ENCODE results near the gene PLXNB2.

Gene PLXNB2

GRCh38 chr22:50264946-50265669 lies 42.3 kb downstream of the PLXNB2 start:
- DNase-seq (ENCODE audit: low read depth in 2 of 2): no peak

- no peak for DNase-seq (ENCODE audit: low read depth in 2 of 2)
These were observed 43.2 kb downstream of the PLXNB2 start for GRCh38 chr22:50264104-50264745.

DNA sequence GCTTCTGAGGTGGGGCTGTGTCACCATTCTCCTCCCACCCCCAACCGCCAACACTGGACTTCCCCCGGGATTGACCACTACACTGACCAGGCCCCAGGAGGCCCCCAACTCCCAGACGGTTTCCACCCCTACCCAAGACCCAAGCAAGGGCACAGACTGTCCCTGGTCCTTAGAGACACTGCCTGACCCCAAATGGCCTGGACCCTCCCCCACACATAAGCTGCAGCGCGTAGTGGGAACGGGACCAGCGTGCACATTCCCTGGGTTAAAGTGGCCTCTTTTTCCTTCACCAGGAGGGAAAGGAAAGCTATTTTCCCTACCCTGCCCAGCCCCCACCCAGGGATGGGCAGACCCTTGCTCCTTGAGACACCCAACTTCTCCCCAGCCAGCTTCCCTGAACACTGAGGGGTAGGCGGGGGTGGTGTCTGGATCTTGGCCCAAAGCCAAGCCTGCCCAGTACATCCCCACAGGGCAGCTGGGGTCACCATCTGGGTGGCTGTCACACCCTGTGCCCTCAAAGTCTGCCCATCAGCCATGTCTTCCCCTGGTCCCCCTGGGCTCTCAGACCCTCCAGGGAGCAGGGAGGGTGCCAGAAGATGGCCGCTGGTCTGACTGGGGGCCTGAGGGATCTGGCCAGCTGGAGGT lies 44.4 kb downstream of the PLXNB2 start:
- no peak for DNase-seq (ENCODE audit: low read depth in 2 of 2)

DNA sequence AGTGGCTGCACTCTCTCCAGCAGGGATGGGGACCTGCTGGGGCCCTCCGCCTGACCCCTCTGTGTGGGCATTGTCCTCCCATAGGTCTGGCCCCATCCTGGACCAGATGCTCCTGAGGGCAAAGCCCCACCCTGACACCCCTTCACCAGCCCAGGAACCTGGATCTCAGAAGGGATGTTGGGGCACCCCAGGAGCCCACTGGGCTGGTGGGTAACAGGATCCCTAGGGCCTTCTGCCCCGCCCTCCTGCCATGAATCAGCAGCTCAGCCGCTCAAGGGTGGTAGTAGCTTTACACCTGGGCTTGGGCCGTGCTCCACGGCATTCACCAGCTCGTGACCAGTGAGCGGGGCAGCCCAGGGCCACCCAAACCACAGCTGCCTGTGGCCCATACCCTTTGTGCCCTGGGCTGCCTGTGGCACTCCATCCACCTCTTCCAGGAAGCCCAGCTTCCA lies 45.0 kb downstream of the PLXNB2 start:
- DNase-seq (ENCODE audit: low read depth in 2 of 2): no peak

DNA sequence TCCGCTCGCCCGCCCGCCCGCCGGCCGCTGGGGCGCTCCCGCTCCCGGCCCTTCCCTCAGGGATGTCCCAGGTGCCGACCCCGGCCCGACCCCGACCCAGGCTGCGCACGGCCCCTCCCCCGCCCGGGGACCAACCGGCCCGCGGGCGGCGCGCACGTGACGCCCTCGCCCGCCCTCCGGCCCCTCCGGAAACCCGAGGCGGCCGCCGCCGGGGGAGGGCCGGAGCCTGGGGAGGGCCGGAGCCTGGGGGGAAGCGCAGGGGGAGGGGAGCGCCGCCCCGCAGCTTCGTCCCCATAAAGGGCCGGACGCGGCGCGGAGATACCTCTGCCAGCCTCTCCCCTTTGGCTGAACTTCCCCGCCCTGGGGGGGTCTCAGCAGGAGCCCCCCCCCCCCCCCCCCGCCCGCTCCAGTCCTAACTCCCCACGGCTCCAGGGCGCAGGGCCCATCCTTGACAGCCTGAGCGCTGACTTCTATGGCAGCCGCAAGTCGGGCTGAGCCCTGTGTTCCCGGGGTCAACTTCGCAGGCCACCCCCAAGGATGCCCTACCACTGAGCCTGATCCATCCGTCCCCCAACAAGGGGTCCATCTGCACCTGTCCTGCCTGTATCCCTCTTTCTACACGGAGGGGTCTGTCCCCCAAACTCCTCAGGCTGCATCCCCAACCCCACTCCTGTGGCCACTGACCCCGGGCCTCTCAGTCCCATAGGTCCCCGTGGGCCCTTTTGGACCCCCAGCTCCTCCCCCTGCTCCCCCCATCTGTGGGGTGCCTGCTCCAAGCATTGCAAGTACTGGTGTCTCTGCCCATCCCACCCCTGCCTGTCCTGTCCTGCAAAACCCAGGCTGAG lies 45.6 kb downstream of the PLXNB2 start, which contains the start of gene MAPK12:
Gene MAPK12 (minus strand): TSS at position 69 of the 845 bp plus-strand sequence. CDS start 174 bp downstream, outside the sequence.
- DNase-seq (ENCODE audit: low read depth in 2 of 2): no peak

- no peak for DNase-seq (ENCODE audit: low read depth in 2 of 2)
These were observed 46.4 kb downstream of the PLXNB2 start for GRCh38 chr22:50260801-50261614.

DNA sequence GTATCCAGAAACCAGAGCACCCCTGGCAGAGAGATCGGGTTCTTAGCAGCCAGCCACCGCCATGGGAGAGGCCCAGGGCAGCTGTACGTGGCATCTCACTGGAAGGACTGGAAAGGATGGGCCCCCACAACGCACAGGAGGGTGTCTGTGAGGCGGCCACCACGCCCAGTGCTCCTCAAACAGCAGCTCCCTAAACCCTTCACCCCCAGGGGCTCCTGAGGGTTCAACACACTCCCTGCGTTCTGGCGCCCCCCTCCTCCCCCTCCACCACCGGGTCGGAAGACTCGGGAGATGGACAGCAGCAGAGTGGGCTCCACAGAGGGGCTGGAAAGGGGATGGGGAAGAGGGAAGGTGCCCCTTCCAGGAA lies 47.0 kb downstream of the PLXNB2 start:
- no peak for DNase-seq (ENCODE audit: low read depth in 2 of 2)

- no peak for DNase-seq (ENCODE audit: low read depth in 2 of 2)
These were observed 48.1 kb downstream of the PLXNB2 start for GRCh38 chr22:50259302-50259701.

GRCh38 chr22:50258361-50259292 lies 48.8 kb downstream of the PLXNB2 start:
- DNase-seq (ENCODE audit: low read depth in 2 of 2): no peak

GRCh38 chr22:50257451-50258360 lies 49.7 kb downstream of the PLXNB2 start:
- no peak for DNase-seq (ENCODE audit: low read depth in 2 of 2)

- DNase-seq (ENCODE audit: low read depth in 2 of 2): no peak
These were observed 50.4 kb downstream of the PLXNB2 start for GRCh38 chr22:50257041-50257440.

GRCh38 chr22:50256258-50256862 lies 51.1 kb downstream of the PLXNB2 start:
- DNase-seq (ENCODE audit: low read depth in 2 of 2): no peak

- no peak for DNase-seq (ENCODE audit: low read depth in 2 of 2)
These were observed 51.8 kb downstream of the PLXNB2 start for GRCh38 chr22:50255607-50256006.

- no peak for DNase-seq (ENCODE audit: low read depth in 2 of 2)
These were observed 52.3 kb downstream of the PLXNB2 start for GRCh38 chr22:50255099-50255498.

- no peak for DNase-seq (ENCODE audit: low read depth in 2 of 2)
These were observed 53.5 kb downstream of the PLXNB2 start for GRCh38 chr22:50253941-50254340.

DNA sequence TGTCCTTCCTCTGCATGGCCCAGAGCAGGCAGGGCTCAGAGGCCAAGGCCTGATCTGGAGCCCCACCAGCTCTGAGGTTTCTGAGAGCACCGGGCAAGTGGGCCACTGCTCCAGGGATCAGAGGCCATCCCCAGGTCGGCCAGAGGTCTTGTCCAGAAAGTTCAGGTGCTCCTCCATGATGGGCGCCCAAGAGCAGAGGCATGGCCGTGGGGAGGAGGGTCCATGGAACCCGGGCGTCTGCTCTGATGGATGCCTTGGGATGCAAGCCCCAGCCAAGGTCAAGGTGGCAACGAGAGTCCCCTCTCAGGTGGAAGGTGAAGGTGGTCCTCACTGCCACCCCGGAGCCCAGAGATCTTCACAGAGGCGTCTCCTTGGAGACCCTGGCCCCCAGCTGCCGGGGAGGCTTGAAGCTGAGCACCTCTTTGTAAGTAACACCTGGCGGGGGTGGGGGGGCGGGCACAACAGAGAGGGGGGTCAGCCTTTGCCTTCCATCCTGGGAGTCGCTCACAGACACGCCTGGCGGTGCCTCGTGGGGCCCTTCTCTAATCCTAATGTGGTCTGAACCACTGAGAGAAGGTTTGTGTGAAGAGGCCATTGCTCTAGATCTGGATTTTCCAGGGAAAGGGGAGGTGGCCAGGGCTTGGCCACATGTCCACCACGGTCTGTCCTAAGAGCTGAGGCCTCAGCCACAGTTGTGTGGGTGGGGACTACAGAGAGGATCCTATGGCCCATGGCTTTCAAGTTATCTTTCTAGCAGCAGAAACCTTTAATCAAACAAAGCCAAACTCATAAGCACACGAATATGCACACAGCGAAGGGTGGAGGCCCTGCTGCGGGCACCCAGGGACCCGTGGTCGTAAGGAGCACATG lies 54.2 kb downstream of the PLXNB2 start:
- no peak for DNase-seq (ENCODE audit: low read depth in 2 of 2)

Data from stimulated activated CD8-positive, alpha-beta memory T cell treated with anti-CD3 and anti-CD28 coated beads, Interleukin-15, amount 100 ng/mL, for 48 hours (primary cell).